Gastrocnemius medialis (tissue), 4 donors: Measurements from ENCODE around the gene STON1.

ENCODE experiments used
- CTCF ChIP-seq, 5 experiments: fragments of 450-650 bp in 3 of 5; fragments of 200-600 bp in 2 of 5; sonication (generic) in 2 of 5; IDR thresholded peaks in 4 of 5; conservative IDR thresholded peaks in 1 of 5; 1 replicate in 4 of 5; 2 replicates in 1 of 5; pipeline ENCODE4 v1.5.1; 2016 to 2019; ENCODE audit warnings: antibody characterized with exemption in 5 of 5, mild to moderate bottlenecking in 3 of 5, moderate library complexity in 3 of 5
- POLR2A ChIP-seq, 2 donors: fragments of 450-650 bp; IDR thresholded peaks; one replicate each; pipeline ENCODE4 v1.6.1; 2017; ENCODE audit warnings: antibody characterized with exemption in 2 of 2, mild to moderate bottlenecking in 2 of 2, moderate library complexity in 2 of 2

- no peak for TF ChIP-seq POLR2A (IDR thresholded peaks at IDR 0.05)
- TF ChIP-seq CTCF (IDR thresholded peaks at IDR 0.05 in 4 of 5, conservative IDR thresholded peaks at IDR 0.05 in 1 of 5) = no peak
These were observed 18.9 kb downstream of the STON1 start for GRCh38 chr2:48548840-48549239.
